ENCODE data around the gene ISG20L2.
A peak's percentile ranks its signal among the peaks of the same experiment; 100 is the strongest.

ISG20L2 gene

GRCh38 chr1:156706657-156707416, 21.7 kb downstream of the ISG20L2 start:
- DNase-seq (ENCODE audit: low read depth in 2 of 2) = no peak

GRCh38 chr1:156705918-156706656, 22.5 kb downstream of the ISG20L2 start:
- peak; percentile 30 to 53 for DNase-seq (ENCODE audit: low read depth in 2 of 2)

- DNase-seq (ENCODE audit: low read depth in 2 of 2) = no peak
Measured at GRCh38 chr1:156705321-156705917, 23.1 kb downstream of the ISG20L2 start, which contains the start of gene CRABP2. TSS of gene CRABP2 (minus strand) at chr1:156705583. CDS start at chr1:156705446, 137 bp downstream.

GRCh38 chr1:156704930-156705320, 23.6 kb downstream of the ISG20L2 start:
- no peak for DNase-seq (ENCODE audit: low read depth in 2 of 2)

- DNase-seq (ENCODE audit: low read depth in 2 of 2) = no peak
Measured at GRCh38 chr1:156704166-156704711, 24.3 kb downstream of the ISG20L2 start.

GRCh38 chr1:156703741-156704140, 24.8 kb downstream of the ISG20L2 start:
- DNase-seq (ENCODE audit: low read depth in 2 of 2) = no peak

GRCh38 chr1:156703336-156703735, 25.2 kb downstream of the ISG20L2 start:
- no peak for DNase-seq (ENCODE audit: low read depth in 2 of 2)

- DNase-seq (ENCODE audit: low read depth in 2 of 2) = no peak
Measured at GRCh38 chr1:156700736-156701531, 27.6 kb downstream of the ISG20L2 start.

GRCh38 chr1:156698995-156699394, 29.6 kb downstream of the ISG20L2 start:
- no peak for DNase-seq (ENCODE audit: low read depth in 2 of 2)

- no peak for DNase-seq (ENCODE audit: low read depth in 2 of 2)
Measured at GRCh38 chr1:156697481-156697880, 31.1 kb downstream of the ISG20L2 start.

- DNase-seq (ENCODE audit: low read depth in 2 of 2) = no peak
Measured at GRCh38 chr1:156696755-156697154, 31.8 kb downstream of the ISG20L2 start.

GRCh38 chr1:156694690-156694962, 33.9 kb downstream of the ISG20L2 start:
- no peak for DNase-seq (ENCODE audit: low read depth in 2 of 2)

GRCh38 chr1:156693848-156694689, 34.5 kb downstream of the ISG20L2 start:
- DNase-seq (ENCODE audit: low read depth in 2 of 2) = no peak

GRCh38 chr1:156692925-156693847, 35.4 kb downstream of the ISG20L2 start:
- no peak for DNase-seq (ENCODE audit: low read depth in 2 of 2)

GRCh38 chr1:156692441-156692924, 36.1 kb downstream of the ISG20L2 start:
- DNase-seq (ENCODE audit: low read depth in 2 of 2) = no peak

GRCh38 chr1:156691665-156692440, 36.7 kb downstream of the ISG20L2 start:
- DNase-seq (ENCODE audit: low read depth in 2 of 2) = no peak

- no peak for DNase-seq (ENCODE audit: low read depth in 2 of 2)
Measured at GRCh38 chr1:156691191-156691590, 37.4 kb downstream of the ISG20L2 start.

GRCh38 chr1:156690675-156691036, 37.9 kb downstream of the ISG20L2 start:
- no peak for DNase-seq (ENCODE audit: low read depth in 2 of 2)
